GM12878 (cell line): ENCODE measurements around the gene NCOA6. TPM values are rescaled to one million over a fixed set of nuclear protein-coding genes. Genes with fewer than 3 reads are reported as not detected.

Source experiments
- ATAC-seq: fragments of 200-7000 bp; cut with Tn5 transposase; 3 replicates; pipeline ENCODE4 v1.9.1; 2020; ENCODE audit warnings: mild to moderate bottlenecking, moderate library complexity
- BruUV-seq: library from RNA; stranded (reverse); fragments of 400-500 nt; replicated peaks from 2 replicates; lab custom pipeline; 2021; lab: Mats Ljungman, UMichigan
- CTCF ChIA-PET: fragments of 300-600 bp; sonication (Branson Sonifier 250); formaldehyde crosslinking; extraction: SDS; loops from one replicate; lab custom pipeline; 2021; ENCODE audit warnings: inconsistent platforms; lab: Yijun Ruan, JAX
- POLR2A ChIA-PET: fragments of 350-600 bp; formaldehyde crosslinking; extraction: SDS; loops from one replicate; lab custom pipeline; 2021; ENCODE audit warnings: inconsistent platforms; lab: Charles Lee
- RAD21 ChIA-PET: fragments of 300-600 bp; sonication (Branson Sonifier 250); formaldehyde crosslinking; loops from one replicate; lab custom pipeline; 2023; ENCODE audit warnings: antibody characterized with exemption; ENCODE audit not compliant: unreplicated experiment; lab: Charles Lee
- SMC1A ChIA-PET: fragments of 300-600 bp; sonication (Branson Sonifier 250); formaldehyde crosslinking; loops from one replicate; lab custom pipeline; 2023; ENCODE audit not compliant: unreplicated experiment, uncharacterized antibody; lab: Charles Lee
- DNase-seq: peaks from one replicate; pipeline ENCODE4 v3.0.0-alpha.2; 2011; ENCODE audit warnings: low read depth, low spot score
- FAIRE-seq: peaks from 3 replicates; lab custom pipeline; 2011; peaks lifted over from hg19 to GRCh38; lab: Jason Lieb, UNC
- H2AFZ ChIP-seq: 2 replicates; pipeline ENCODE4 v1.6.0; 2011; ENCODE audit warnings: low read depth, low read length, control low read depth; ENCODE audit not compliant: control insufficient read depth
- H3K27ac ChIP-seq: 2 replicates; pipeline ENCODE4 v1.5.1; 2011; ENCODE audit warnings: control low read depth; ENCODE audit not compliant: control insufficient read depth, insufficient read depth
- H3K27me3 ChIP-seq, 2 experiments: replicated peaks in 1 of 2; 2 replicates each; pipeline versions ENCODE4 v1.6.0 to v1.6.1; 2011; ENCODE audit warnings: low read length in 1 of 2; ENCODE audit not compliant: control insufficient read depth in 2 of 2, insufficient read depth in 2 of 2
- H3K36me3 ChIP-seq, 2 experiments: 2 replicates each; pipeline ENCODE4 v1.5.1; 2011; ENCODE audit warnings: low read length in 1 of 2; ENCODE audit not compliant: control insufficient read depth in 2 of 2, insufficient read depth in 2 of 2
- H3K4me1 ChIP-seq: 2 replicates; pipeline ENCODE4 v1.6.1; 2011; ENCODE audit warnings: mild to moderate bottlenecking, low read length, moderate library complexity, mixed read lengths; ENCODE audit not compliant: control insufficient read depth, insufficient read depth
- H3K4me2 ChIP-seq: 2 replicates; pipeline ENCODE4 v1.6.0; 2011; ENCODE audit warnings: control low read depth; ENCODE audit not compliant: control insufficient read depth, insufficient read depth
- H3K4me3 ChIP-seq: fragments of 200-600 bp; sonication (generic); 2 replicates; pipeline ENCODE4 v1.5.1; 2016
- H3K79me2 ChIP-seq: 2 replicates; pipeline ENCODE4 v1.6.0; 2011; ENCODE audit warnings: low read length; ENCODE audit not compliant: control insufficient read depth, insufficient read depth
- H3K9ac ChIP-seq: 2 replicates; pipeline ENCODE4 v1.8.0; 2011; ENCODE audit warnings: low read length, control low read depth, mixed read lengths; ENCODE audit not compliant: control insufficient read depth, insufficient read depth
- H3K9me3 ChIP-seq: replicated peaks from 3 replicates; pipeline ENCODE4 v1.5.1; 2011; ENCODE audit warnings: mild to moderate bottlenecking, low read length; ENCODE audit not compliant: control insufficient read depth, insufficient read depth
- H4K20me1 ChIP-seq: 2 replicates; pipeline ENCODE4 v1.6.0; 2011; ENCODE audit not compliant: control insufficient read depth, insufficient read depth
- BCLAF1 ChIP-seq: fragments of 450-650 bp; IDR thresholded peaks from 2 replicates; pipeline ENCODE4 v1.6.1; 2017; ENCODE audit warnings: antibody characterized with exemption, mild to moderate bottlenecking, moderate library complexity
- CBX3 ChIP-seq: fragments of 200-600 bp; sonication (generic); IDR thresholded peaks from 2 replicates; pipeline ENCODE4 v1.6.1; 2016; ENCODE audit warnings: low read depth, borderline replicate concordance
- CHD4 ChIP-seq: fragments of 200-600 bp; sonication (generic); IDR thresholded peaks from 2 replicates; pipeline ENCODE4 v1.6.1; 2016; ENCODE audit warnings: mild to moderate bottlenecking
- HDAC2 ChIP-seq: fragments of 200-600 bp; sonication (generic); IDR thresholded peaks from 2 replicates; pipeline ENCODE4 v1.6.1; 2017
- HSF1 ChIP-seq: fragments of 150-350 bp; IDR thresholded peaks from 2 replicates; pipeline ENCODE4 v1.6.1; 2014; ENCODE audit warnings: mild to moderate bottlenecking, low read depth, low read length
- MXI1 ChIP-seq: fragments of 150-350 bp; IDR thresholded peaks from 2 replicates; pipeline ENCODE4 v1.6.1; 2011; ENCODE audit warnings: low read depth, mild to moderate bottlenecking, inconsistent platforms, low read length, improper control_type of control experiment
- NFYB ChIP-seq: IDR thresholded peaks from 2 replicates; pipeline ENCODE4 v1.6.1; 2011; ENCODE audit warnings: low read depth, mild to moderate bottlenecking, low read length, improper control_type of control experiment, moderate library complexity; ENCODE audit not compliant: insufficient read depth
- PAX8 ChIP-seq: fragments of 450-650 bp; IDR thresholded peaks from 2 replicates; pipeline ENCODE4 v1.6.1; 2017; ENCODE audit warnings: mild to moderate bottlenecking, moderate library complexity
- POLR2AphosphoS2 ChIP-seq: IDR thresholded peaks from 2 replicates; pipeline ENCODE4 v1.6.1; 2011; ENCODE audit warnings: low read depth, mild to moderate bottlenecking, low read length, improper control_type of control experiment, moderate library complexity
- RAD21 ChIP-seq: IDR thresholded peaks from 2 replicates; pipeline ENCODE4 v1.6.1; 2011; ENCODE audit warnings: mild to moderate bottlenecking, low read depth, low read length, moderate library complexity; ENCODE audit not compliant: insufficient read depth
- RELB ChIP-seq: fragments of 450-650 bp; IDR thresholded peaks from 2 replicates; pipeline ENCODE4 v1.6.1; 2017; ENCODE audit warnings: low read depth, mild to moderate bottlenecking, moderate library complexity
- RUNX3 ChIP-seq: IDR thresholded peaks from 2 replicates; pipeline ENCODE4 v1.6.1; 2012; ENCODE audit warnings: low read length, inconsistent platforms
- SP1 ChIP-seq: IDR thresholded peaks from one replicate; pipeline ENCODE4 v1.6.1; 2011; ENCODE audit warnings: low read depth, low read length
- STAT1 ChIP-seq: fragments of 450-650 bp; conservative IDR thresholded peaks from 2 replicates; pipeline ENCODE4 v1.6.1; 2014; ENCODE audit warnings: antibody characterized with exemption, mild to moderate bottlenecking
- TARDBP ChIP-seq: IDR thresholded peaks from 2 replicates; pipeline ENCODE4 v1.6.1; 2016; ENCODE audit warnings: borderline replicate concordance
- USF1 ChIP-seq: IDR thresholded peaks from 2 replicates; pipeline ENCODE4 v1.6.1; 2011; ENCODE audit warnings: borderline replicate concordance, low read depth, mild to moderate bottlenecking, moderate library complexity, mixed read lengths, low read length; ENCODE audit not compliant: insufficient read depth; ENCODE audit errors: extremely low read length
- ZNF274 ChIP-seq: IDR thresholded peaks from one replicate; pipeline ENCODE4 v1.8.0; 2011; ENCODE audit not compliant: insufficient read length, insufficient read depth
- ZZZ3 ChIP-seq: IDR thresholded peaks from 2 replicates; pipeline ENCODE4 v1.6.1; 2011; ENCODE audit warnings: low read depth; ENCODE audit not compliant: control insufficient read depth, insufficient read length
- WGBS: methylation state at CpG from one replicate; pipeline ENCODE4 v1.1.6; 2016; ENCODE audit warnings: low lambda C conversion rate; ENCODE audit not compliant: insufficient replicate concordance, insufficient coverage; ENCODE audit errors: missing lambda C conversion rate; 5-methylcytosine and 5-hydroxymethylcytosine counted together
- in situ Hi-C: fragments of 300-500 bp; cut with MboI; formaldehyde crosslinking; loops from 9 replicates; pipeline ENCODE4 v1.14.3; 2018; ENCODE audit warnings: mixed read lengths
- intact Hi-C: fragments of 100-400 bp; cut with micrococcal nuclease; formaldehyde crosslinking; loops from one replicate; pipeline ENCODE4 v1.14.2; 2022; ENCODE audit not compliant: unreplicated experiment
- polyA plus RNA-seq, 11 experiments: library from polyadenylated mRNA; depleted of rRNA in 4 of 11; unstranded in 6 of 11; stranded (reverse) in 5 of 11; fragments of >200 nt; fragmentation: Nextera tagmentation in 4 of 11; fragmentation: Illumina TruSeq in 1 of 11; extraction: Ambion mirVana in 4 of 11; extraction: Trizol in 1 of 11; gene quantifications; 1 replicate in 1 of 11; 2 replicates in 10 of 11; pipeline versions ENCODE4 v1.2.1 to v1.2.3, GENCODE V29; 2011 to 2016; ENCODE audit warnings: inconsistent platforms in 2 of 11, missing spikeins in 2 of 11, low read depth in 1 of 11
- total RNA-seq, 4 experiments: library from RNA; depleted of rRNA in 3 of 4; stranded (reverse); fragments of >200 nt in 3 of 4; fragmentation: Illumina TruSeq in 1 of 4; extraction: Trizol in 1 of 4; gene quantifications; 2 replicates each; pipeline versions ENCODE4 v1.2.1 to v1.2.3, GENCODE V29; 2013 to 2021

NCOA6 gene
- total and polyA plus RNA-seq, 10 of the 15 experiments (the other 5 are each of a cell fraction or from before 2014, with no cell fraction given), result 6.1 to 20.6 (median 12.6) TPM

GRCh38 chr20:34863421-34863965 is 38.0 kb upstream of the NCOA6 start:
- ChIA-PET SMC1A (no interaction called here), POLR2A (no interaction called here), CTCF (interaction anchor here (3.8 kb wide), 1 partner anchor 12 kb away, joined by 18 read pairs; the partner anchor contains the start of gene ACSS2), RAD21 (no interaction called here)
- H3K4me1 ChIP-seq, result no peaks in the 10 kb centered on the region
- ATAC-seq (no peak), DNase-seq (no peak), FAIRE-seq (no peak)
- WGBS, result 87% methylated on average over 28 of the region's 32 CpGs
- no TSS peak for BruUV-seq
- H3K4me2 ChIP-seq, result no peak overlapping the region
- no peak overlapping the region for H3K27ac ChIP-seq
- no peaks in the 10 kb centered on the region for H4K20me1 ChIP-seq
- in situ Hi-C loops (no loop called here), intact Hi-C loops (no loop called here)
- no peaks in the 10 kb centered on the region for H3K27me3 ChIP-seq
- H3K9me3 ChIP-seq, result no peaks in the 10 kb centered on the region
- H3K9ac ChIP-seq, result no peak overlapping the region
- no peak overlapping the region for H2AFZ ChIP-seq
- H3K4me3 ChIP-seq, result no peak overlapping the region
- H3K36me3 ChIP-seq, result no peaks in the 10 kb centered on the region
- no peaks in the 10 kb centered on the region for H3K79me2 ChIP-seq
- TF ChIP-seq HDAC2 (no peak), SP1 (no peak), PAX8 (no peak), TARDBP (no peak), ZZZ3 (no peak), USF1 (no peak), RAD21 (no peak), CBX3 (no peak), STAT1 (no peak), HSF1 (no peak), BCLAF1 (no peak), RUNX3 (no peak), RELB (no peak), CHD4 (no peak), POLR2AphosphoS2 (no peak), NFYB (no peak), ZNF274 (no peak), MXI1 (no peak)
